ENCODE results near the gene ATP11C.
"Not testable (repeated sequence)": the region's sequence is repeated elsewhere in the genome, so short reads cannot be mapped to it uniquely, and the experiment has no call there.

The ATP11C gene

GRCh38 chrX:139924069-139924695, 8.7 kb downstream of the ATP11C start:
- DNase-seq, result no peak

DNA sequence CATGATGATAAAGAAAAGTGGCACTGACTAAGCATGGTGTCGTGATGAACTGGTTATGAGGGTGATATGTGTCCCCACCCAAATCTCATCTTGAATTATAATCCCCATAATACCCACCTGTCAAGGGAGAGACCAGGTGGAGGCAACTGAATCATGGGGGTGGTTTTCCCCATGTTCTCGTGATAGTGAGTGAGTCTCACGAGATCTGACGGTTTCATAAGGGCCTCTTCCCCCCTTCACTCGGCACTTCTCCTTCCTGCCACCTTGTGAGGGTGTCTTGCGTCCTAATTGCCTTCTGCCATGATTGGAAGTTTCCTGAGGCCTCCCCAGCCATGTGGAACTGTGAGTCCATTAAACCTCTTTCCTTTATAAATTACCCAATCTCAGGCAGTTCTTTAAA, 11.7 kb downstream of the ATP11C start:
- not testable (repeated sequence) for DNase-seq

- no peak for DNase-seq
Measured at GRCh38 chrX:139920316-139920715, 12.5 kb downstream of the ATP11C start.

DNA sequence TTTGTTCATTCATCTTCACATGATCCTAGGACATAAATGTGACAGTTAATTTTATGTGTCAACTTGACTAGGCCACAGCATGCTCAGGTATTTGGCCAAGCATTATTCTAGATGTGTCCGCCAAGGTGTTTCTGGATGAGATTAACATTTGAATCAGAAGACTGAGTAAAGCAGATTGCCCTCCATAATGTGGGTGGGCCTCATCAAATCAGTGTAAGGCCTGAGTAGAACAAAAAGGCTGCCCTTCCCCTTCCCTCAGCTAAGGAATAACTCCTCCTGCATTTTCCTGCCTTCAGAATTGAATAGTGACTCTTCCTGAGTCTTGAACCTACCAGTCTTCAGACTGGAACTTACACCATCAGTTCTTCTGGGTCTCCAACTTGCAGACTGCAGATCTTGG, 18.4 kb downstream of the ATP11C start:
- DNase-seq, result no peak

- no peak for DNase-seq
Measured at GRCh38 chrX:139909712-139910111, 23.1 kb downstream of the ATP11C start.

- no peak for DNase-seq
Measured at GRCh38 chrX:139907078-139907477, 25.8 kb downstream of the ATP11C start.

DNA sequence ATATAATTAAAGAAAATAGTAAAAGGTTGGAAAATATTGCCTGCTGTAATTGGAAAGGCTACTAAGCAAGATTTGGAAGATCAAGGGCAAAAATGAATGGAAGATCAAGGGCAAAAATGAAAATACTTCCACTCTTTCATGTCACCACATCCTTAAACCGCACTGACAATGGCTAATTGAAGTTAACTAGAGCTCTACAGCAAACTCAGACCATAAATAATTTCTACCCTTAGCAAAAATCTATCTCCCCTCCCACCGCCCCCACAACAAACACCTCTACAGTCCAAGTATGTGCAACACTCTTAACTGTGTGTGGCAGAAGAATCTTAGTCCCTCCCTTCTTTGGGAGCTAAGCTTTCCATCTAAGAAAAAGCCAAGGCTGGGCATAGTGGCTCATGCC, 27.1 kb downstream of the ATP11C start:
- DNase-seq, result no peak

- no peak for DNase-seq
Measured at GRCh38 chrX:139905051-139905450, 27.8 kb downstream of the ATP11C start.

DNA sequence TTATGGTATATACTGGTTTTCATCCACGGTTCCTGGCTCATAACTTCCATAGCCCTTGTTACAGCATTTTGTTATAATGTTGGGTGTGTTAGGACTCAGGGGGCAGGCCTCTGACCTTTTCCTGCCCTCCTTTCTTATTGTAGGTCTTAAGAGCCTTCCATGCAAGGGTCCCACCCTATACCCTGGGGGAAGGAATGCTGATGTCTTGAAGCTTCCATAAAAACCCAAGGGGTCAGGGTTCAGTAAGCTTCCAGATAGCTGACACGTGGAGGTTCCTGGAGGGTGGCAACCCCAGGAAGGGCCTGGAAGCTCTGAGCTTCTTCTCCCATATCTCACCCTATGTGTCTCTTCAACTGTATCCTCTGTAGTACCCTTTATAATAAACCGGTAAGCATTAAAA, 29.6 kb downstream of the ATP11C start:
- DNase-seq, result no peak

DNA sequence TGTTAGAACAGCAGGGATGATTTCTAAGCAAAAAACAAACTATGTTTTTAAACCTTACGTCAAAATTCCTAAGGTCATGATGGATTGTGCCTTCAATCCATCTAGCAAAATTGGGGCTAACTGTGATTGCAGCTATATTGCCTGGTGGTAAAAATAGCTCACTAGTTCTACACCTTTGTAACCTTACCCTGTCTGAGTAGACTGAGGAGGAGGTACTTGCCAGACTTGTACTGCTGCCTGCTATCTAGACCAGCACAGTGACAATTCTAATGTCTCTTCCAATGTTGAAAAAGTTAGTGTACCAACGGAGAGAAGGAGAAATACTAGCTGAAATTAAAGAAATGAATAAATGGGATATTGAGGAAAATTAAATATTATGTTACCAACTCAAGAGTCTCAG, 30.3 kb downstream of the ATP11C start:
- DNase-seq, result no peak

DNA sequence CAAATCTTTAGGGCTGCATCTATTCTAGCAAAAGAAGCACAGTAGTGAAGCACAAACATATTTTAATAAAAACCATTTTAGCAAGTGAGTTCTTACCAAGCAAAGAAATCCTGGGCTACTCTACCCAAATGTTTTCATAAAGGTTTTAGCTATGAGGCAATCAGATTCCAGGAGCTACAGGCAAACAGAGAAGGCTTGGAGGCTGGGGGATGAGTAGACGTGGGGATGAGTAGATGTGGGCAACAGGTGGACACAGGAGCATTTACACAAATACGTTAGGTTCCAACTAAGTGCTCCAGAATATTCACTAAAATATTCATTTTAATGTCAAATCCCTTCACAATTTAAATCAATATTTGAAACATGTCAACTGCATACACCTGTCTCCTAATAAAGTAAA, 34.5 kb downstream of the ATP11C start:
- no peak for DNase-seq

DNA sequence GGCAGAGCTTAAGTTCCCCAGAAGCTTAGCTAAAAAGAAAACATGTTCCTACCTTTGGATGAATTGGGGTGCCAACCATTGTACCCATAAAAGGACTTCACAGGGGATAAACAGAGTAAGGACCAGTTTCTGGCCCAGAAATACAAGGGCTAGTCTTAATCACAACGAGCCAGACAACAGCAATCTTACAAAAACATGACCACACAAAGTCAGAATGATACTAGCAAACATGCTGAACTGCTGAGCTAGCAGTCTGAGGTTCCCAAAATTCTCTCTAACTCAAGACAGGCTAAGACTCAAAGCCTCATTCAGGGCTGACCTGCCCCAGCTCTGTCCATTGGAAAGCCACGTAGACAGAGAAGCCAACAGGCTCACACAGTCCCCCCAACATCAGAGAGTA, 40.3 kb downstream of the ATP11C start:
- no peak for DNase-seq

DNA sequence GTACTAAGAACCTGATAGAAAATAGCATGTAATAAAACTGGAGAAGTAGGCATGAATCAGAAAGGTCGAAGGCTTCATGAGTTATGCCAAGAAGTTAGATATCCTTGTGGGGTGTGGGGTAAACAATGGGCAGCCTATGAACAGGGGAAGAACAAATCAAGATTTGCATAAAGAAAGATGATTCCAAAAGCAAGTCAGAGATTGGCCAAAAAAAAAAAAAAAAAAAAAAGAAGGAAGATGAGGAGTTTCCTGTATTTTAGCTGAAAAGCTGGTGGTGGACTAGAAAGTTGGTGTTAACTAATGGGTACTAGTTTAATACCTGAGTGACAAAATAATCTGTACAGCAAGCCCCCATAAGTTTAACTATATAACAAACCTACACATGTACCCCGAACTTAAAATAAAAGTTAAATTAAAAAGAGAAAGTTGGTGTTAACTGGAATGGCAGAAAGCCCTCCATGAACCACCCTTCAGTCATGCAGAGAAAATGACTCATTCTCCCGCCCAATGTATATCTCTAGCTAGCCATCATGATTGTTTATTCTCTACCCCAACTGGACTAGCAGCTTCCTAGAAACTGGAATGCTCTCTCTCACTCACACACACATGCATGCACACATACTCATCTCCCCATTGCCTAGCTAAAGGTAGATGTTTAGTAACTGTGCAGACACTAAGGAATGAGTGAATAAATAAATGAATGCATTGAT, 41.7 kb downstream of the ATP11C start:
- no peak for DNase-seq

DNA sequence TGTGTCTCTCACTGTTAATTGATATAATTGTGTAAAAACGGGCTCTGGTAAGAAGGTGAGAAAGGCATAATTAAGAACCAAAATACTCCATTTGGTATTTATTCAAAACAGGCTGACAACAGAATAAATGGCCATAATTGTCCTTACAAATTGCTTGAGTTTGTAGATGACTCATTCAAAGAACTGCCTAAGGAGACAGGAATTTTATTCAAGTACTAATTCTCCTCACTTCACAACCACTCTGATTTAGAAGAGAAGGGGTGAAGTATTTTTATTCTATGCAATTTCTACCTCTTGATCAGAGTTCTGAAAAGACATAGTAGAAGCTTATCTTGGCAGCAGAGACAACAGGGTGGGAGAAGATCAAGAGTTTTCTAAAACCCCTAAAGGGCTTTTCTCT, 43.1 kb downstream of the ATP11C start:
- no peak for DNase-seq

DNA sequence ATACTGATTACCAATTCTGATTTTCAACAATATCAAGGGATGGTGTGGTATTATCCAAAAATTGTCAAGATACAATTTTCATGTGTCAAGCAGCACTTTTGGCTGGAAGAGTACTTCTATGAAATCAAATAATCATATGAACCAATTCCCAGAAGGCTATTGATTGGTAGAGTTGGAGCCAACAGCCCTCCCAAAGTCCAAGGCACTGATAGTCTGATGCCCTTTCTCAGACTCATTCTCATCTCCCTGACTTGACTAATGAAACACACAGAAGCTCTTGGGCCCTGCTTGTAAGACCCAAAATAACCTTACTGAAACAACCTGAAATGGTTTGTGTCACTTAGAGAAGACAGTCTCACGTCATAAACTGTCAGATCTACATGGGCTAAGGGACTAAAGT, 48.9 kb downstream of the ATP11C start:
- DNase-seq, result no peak

DNA sequence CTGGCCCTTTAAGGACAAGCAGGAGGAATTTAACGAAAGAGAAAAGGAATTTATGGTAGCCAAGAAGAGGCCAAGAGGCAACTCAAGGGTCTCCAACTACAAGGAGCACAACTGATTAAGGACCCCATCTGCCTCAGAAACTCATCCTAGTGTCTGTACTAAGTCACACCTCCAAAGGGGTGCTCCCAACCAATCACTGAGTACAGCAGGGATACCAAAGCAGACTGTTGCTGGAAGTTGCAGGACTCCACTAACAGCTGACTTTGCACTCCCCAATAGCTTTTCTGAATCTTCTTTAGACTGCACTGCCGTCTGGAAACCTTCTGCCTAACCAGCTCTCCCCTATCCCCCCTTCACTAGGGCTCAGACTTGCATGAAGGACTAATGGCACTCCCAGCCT, 50.6 kb downstream of the ATP11C start:
- no peak for DNase-seq

GRCh38 chrX:139881572-139881971, 51.3 kb downstream of the ATP11C start:
- no peak for DNase-seq

GRCh38 chrX:139881130-139881529, 51.7 kb downstream of the ATP11C start:
- no peak for DNase-seq

DNA sequence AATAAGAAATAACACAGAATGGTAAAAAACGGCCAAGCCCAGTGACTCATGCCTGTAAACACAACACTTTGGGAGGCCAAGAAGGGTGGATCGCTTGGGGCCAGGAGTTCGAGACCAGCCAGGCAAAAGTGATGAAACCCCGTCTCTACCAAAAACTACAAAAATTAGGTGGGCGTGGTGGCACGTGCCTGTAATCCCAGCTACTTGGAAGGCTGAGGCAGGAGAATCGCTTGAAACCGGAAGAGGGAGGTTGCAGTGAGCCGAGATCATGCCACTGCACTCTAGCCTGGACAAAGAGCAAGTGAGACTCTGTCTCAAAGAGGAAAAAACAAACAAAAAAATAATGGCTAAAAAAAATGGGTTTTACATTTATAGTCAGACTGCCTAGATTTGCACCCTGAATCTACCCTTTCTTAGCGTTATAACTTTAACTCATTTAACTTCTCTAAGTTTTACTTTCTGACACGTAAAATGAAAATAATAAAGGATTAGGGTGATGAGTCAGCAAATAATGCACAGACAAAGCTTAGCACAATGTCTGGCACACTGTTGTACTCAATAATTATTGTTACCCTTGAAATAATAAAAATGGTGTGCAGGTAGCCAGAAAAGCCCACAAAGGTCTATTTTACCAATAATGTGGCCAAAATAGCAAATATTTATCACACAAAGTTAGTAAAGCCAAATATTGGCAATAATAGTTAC, 55.0 kb downstream of the ATP11C start:
- no peak for DNase-seq

GRCh38 chrX:139875841-139876240, 57.0 kb downstream of the ATP11C start:
- no peak for DNase-seq

- no peak for DNase-seq
Measured at GRCh38 chrX:139869796-139870195, 63.1 kb downstream of the ATP11C start.

GRCh38 chrX:139864640-139865039, 68.2 kb downstream of the ATP11C start:
- DNase-seq, result no peak

DNA sequence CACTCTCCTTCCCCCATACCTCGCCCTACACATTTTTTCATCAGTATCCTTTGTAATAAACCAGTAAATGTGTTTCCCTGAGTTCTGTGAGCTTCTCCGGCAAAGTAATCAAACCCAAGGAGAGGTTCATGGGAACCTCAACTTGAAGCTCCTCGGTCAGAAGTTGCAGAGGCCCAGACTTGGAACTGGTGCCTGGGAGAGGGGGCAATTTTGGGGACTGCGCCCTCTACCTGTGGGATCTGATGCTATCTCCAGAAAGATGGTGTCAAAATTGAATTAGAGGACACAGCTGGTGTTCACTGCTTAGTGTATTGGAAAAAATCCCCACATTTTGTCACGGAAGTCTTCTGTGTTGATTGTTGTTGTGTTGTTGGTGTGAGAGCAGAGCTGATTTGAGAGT, 70.6 kb downstream of the ATP11C start:
- no peak for DNase-seq

DNA sequence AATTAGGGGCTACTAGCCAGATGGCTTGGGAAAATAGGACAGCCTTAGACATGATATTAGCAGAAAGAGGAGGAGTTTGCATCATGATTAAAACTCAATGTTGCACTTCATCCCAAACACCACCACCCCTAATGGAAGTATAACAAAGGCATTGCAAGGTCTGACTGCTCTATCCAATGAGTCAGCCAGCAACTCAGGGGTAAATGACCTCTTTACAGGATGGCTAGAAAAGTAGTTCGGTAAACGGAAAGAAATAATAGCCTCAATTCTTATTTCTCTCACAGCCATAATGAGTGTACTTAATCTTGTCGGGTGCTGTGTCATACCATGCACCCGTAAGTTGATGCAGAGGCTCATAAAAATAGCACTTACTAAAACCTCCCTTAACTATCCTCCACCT, 76.0 kb downstream of the ATP11C start:
- DNase-seq, result not testable (repeated sequence)
